Embryonic facial prominence (tissue), 1 donor: ENCODE data around the gene B2M.
"Not testable (repeated sequence)": the region's sequence is repeated elsewhere in the genome, so short reads cannot be mapped to it uniquely, and the experiment has no call there.

ENCODE experiments used
- DNase-seq: peaks from one replicate; pipeline ENCODE4 v3.0.0-alpha.2; 2016; ENCODE audit errors: extremely low spot score

Gene B2M

DNA sequence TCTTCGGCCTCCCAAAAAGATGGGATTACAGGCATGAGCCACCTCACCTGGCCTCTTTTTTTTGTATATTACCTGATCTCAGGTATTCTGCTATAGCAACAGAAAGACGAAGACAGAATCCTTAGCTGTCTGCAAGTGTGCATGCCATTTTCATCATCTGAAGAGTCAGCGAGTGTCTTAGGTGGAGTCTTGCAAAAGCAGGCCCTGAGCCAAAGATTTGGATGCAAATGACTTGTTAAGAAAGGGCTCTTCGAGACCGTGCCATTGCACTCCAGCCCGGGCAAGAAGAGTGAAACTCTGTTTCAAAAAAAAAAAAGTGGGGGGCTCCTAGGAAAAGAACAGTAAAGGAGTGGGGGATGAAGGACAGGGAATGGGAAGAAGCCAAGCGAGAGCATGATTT lies 14.8 kb downstream of the B2M start:
- DNase-seq, result no peak

GRCh38 chr15:44726568-44727484 lies 15.5 kb downstream of the B2M start:
- no peak for DNase-seq

- DNase-seq, result no peak
Measured at GRCh38 chr15:44727485-44728231, 16.3 kb downstream of the B2M start.

- not testable (repeated sequence) for DNase-seq
Measured at GRCh38 chr15:44728232-44728575, 16.9 kb downstream of the B2M start.

DNA sequence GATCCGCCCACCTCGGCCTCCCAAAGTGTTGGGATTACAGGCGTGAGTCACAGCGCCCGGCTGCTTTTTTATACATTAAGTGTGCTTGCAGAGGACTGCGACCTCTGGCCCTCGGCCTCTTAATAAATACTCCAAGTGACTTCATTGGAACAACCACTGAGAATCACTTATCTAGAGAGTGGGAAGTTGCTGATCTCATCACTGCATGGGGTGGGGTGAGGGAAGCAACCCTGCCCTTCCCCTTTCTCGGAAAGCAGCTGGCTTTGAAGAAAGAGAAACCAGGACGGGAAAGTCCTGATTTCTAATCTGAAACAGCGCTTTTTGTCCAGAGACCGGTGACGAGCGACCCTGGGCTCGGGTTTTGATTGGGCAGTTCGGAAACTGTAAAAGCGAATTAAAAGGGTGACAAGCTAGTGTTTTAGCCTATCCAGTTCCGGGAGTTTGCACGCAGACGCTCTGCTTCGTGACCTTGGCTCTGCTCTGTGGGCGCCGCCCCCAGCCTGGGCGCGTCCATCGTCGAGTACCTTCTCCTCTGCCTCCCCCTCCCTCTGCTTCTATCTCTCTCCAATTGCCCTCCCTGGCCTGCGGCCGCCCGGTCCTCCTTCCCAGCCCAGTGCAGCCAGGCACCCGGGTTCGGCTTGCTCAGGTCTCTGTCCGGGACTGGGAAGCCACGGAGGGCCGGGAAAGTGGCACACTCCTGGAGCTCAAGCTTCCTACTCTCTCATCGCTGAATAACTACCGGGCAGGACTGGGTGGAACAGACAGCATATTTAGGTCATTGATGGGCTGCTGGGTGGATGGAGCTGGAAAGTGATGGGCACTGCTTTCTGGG lies 17.5 kb downstream of the B2M start:
- peak; percentile 95 for DNase-seq

- DNase-seq, result no peak
Measured at GRCh38 chr15:44729408-44730127, 18.3 kb downstream of the B2M start.

DNA sequence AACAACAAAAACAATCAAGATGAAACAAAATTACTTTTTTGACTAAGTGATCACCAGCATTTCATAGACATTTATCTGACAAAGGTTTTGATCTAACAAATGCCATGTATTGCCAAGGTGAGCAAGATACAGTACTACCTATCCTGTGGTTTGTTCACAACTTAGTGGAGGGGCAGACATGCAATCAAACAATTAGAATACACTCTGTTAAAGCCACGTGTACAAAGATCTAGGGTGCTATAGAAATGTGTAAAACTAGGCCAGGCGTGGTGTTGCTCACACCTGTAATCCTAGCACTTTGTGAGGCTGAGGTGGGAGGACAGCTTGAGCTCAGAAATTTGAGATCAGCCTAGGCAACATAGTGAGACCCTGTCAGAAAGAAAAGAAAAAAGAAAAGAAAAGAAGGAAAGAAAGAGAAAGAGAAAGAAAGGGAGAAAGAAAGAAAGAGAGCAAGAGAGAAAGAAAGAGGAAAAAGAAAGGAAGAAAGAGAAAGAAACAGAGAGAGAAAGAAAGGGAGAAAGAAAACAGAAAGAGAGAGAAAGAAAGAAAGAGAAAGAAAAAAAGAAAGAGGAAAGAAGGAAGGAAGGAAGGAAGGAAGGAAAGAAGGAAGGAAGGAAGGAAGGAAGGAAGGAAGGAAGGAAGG lies 23.6 kb downstream of the B2M start:
- no peak for DNase-seq

DNA sequence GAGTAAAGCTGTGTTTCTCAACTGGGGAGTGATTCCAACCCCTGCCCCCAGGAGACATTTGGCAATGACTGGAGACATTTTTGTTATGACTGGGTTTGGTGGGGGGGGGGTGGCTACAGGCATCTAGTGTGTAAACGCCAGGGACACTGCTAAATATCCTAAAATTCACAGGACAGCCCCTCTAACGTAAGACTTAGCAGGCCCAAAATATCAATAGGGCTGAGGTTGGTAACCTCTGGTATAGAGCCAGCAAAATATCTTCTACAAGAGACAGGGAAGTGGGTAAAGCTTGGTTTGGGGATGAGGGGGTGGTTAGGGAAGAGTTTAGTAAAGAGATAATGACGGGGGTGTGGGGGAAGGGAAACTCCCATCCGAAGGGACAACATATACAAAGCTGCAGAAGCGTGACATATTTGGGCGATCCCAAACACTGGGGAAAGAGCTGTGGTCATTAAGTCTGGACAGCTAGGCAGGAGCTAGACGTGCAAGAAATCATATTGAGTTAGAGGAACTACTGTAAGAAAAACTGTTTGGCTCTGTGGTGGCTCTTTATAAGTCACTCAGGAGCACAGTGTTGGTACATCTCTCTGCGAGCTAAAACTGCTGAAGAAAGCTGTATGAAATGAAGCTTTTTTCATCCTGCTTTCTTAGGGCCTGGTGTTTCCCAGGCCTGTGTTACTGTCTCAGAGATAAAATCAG lies 24.3 kb downstream of the B2M start:
- no peak for DNase-seq

GRCh38 chr15:44736181-44736765 lies 25.0 kb downstream of the B2M start, which contains the start of gene TRIM69:
TRIM69 (plus strand) TSS chr15:44736528; CDS start chr15:44736705, 177 bp downstream.
- DNase-seq, result no peak

GRCh38 chr15:44738340-44738984 lies 27.1 kb downstream of the B2M start:
- no peak for DNase-seq

- DNase-seq, result not testable (repeated sequence)
Measured at GRCh38 chr15:44739222-44739847, 28.0 kb downstream of the B2M start.

- not testable (repeated sequence) for DNase-seq
Measured at GRCh38 chr15:44743454-44743853, 32.1 kb downstream of the B2M start.

- DNase-seq, result no peak
Measured at GRCh38 chr15:44753345-44753744, 42.0 kb downstream of the B2M start.

DNA sequence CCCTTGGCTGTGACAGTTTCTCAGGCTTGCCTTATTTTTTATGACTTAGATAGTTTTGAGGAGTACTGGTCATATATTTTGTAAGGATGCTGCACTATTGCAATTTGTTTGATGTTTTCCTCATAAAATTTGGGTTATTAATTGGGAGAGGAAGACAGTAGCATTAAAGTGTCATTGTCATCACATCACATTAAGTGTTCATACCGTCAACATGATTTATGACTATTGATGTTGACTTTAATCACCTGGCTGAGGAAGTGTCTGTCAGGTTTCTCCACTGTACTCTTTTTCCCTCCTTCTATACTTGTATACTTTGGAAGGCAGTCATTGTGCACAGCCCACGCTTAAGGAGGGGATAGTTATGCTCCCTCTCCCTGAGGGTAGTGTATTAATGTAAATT lies 51.9 kb downstream of the B2M start:
- DNase-seq, result no peak

DNA sequence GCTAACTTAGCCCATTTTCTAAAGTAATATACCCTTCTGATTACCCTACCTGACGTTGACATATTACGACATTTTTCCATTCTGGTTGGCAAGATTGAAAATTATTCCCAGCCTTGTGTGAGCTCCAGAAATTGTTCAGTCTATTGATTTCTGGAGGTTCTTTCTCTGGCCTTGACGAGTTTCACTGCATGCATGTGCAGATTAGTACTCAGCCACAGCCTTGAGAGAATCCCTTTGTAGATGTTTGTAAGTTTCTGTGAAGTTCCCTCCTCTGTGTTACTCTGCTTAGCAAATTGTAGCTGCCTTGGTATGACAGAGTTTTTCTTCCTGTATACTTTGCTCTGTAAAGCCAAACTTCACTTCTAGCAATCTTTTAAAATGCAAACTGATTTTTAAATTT lies 52.5 kb downstream of the B2M start:
- no peak for DNase-seq

GRCh38 chr15:44765036-44765435 lies 53.7 kb downstream of the B2M start:
- DNase-seq, result no peak
